K562 (cell line): ENCODE data around the gene SPHK2. TPM values are rescaled to one million over a fixed set of nuclear protein-coding genes. Genes with fewer than 3 reads are reported as not detected.
A peak's percentile ranks its signal among the peaks of the same experiment; 100 is the strongest.

Source experiments
- CBFA2T2 ChIP-seq: fragments of 450-650 bp; conservative IDR thresholded peaks from 2 replicates; pipeline ENCODE4 v1.6.1; 2017; ENCODE audit warnings: mild to moderate bottlenecking
- CEBPG ChIP-seq, 3 experiments: fragments of 200-800 bp in 1 of 3; sonication (Bioruptor generic) in 1 of 3; sonication (generic) in 1 of 3; formaldehyde crosslinking in 1 of 3; IDR thresholded peaks in 2 of 3; conservative IDR thresholded peaks in 1 of 3; 2 replicates each; pipeline versions ENCODE4 v1.6.1 to v1.8.0; 2016 to 2022; ENCODE audit warnings: missing compliant biosample characterization in 2 of 3, missing genetic modification characterization in 2 of 3, mild to moderate bottlenecking in 1 of 3, missing genetic modification reagents in 1 of 3
- CHCHD3 ChIP-seq: fragments of 250-450 bp; sonication (Bioruptor Pico); IDR thresholded peaks from 2 replicates; pipeline ENCODE4 v2.1.2; 2022; ENCODE audit warnings: mild to moderate bottlenecking
- HDAC8 ChIP-seq: fragments of 450-650 bp; IDR thresholded peaks from 2 replicates; pipeline ENCODE4 v1.6.1; 2016; ENCODE audit warnings: mild to moderate bottlenecking, missing genetic modification characterization, moderate library complexity, missing compliant biosample characterization
- HNRNPH1 ChIP-seq: fragments of 200-400 bp; formaldehyde crosslinking; optimal IDR thresholded peaks from 2 replicates; pipeline ENCODE3; 2017; ENCODE audit warnings: low read depth, mild to moderate bottlenecking, low read length, moderate library complexity
- IRF2 ChIP-seq: sonication (generic); formaldehyde crosslinking; IDR thresholded peaks from 2 replicates; pipeline ENCODE4 v1.8.1; 2022; ENCODE audit warnings: mild to moderate bottlenecking, missing genetic modification reagents
- NR1H2 ChIP-seq: sonication (generic); formaldehyde crosslinking; IDR thresholded peaks from 2 replicates; pipeline ENCODE4 v1.4.0; 2020; ENCODE audit warnings: mild to moderate bottlenecking, missing genetic modification reagents
- PTBP1 ChIP-seq: fragments of 200-400 bp; formaldehyde crosslinking; IDR thresholded peaks from 2 replicates; pipeline ENCODE4 v1.6.1; 2017; ENCODE audit warnings: low read depth, low read length
- SNIP1 ChIP-seq: fragments of 450-650 bp; IDR thresholded peaks from 2 replicates; pipeline ENCODE4 v1.7.1; 2017; ENCODE audit warnings: low read depth, mild to moderate bottlenecking
- STAT5A ChIP-seq: IDR thresholded peaks from 2 replicates; pipeline ENCODE4 v1.6.1; 2012; ENCODE audit warnings: low read length, inconsistent platforms, borderline replicate concordance
- TAF1 ChIP-seq: IDR thresholded peaks from 2 replicates; pipeline ENCODE4 v1.6.1; 2011; ENCODE audit warnings: mild to moderate bottlenecking, low read length, moderate library complexity; ENCODE audit not compliant: insufficient read depth, control insufficient read depth, severe bottlenecking; ENCODE audit errors: extremely low read depth
- TCFL5 ChIP-seq: fragments of 250-450 bp; sonication (Bioruptor Pico); conservative IDR thresholded peaks from 2 replicates; pipeline ENCODE4 v1.6.1; 2021; ENCODE audit warnings: mild to moderate bottlenecking, moderate library complexity, matching md5 sums
- ZBTB1 ChIP-seq: sonication (generic); formaldehyde crosslinking; IDR thresholded peaks from 2 replicates; pipeline ENCODE4 v1.8.1; 2023; ENCODE audit warnings: missing genetic modification reagents, low read depth, mild to moderate bottlenecking, borderline replicate concordance
- ZNF282 ChIP-seq: sonication (generic); formaldehyde crosslinking; IDR thresholded peaks from 2 replicates; pipeline ENCODE4 v1.8.1; 2023; ENCODE audit warnings: missing genetic modification reagents
- ZNF431 ChIP-seq: sonication (generic); formaldehyde crosslinking; IDR thresholded peaks from 2 replicates; pipeline ENCODE4 v1.8.0; 2022; ENCODE audit warnings: mild to moderate bottlenecking, missing genetic modification reagents
- ZNF717 ChIP-seq: fragments of 250-450 bp; sonication (Bioruptor Pico); IDR thresholded peaks from 2 replicates; pipeline ENCODE4 v1.5.0; 2021
- polyA plus RNA-seq, 8 experiments: library from polyadenylated mRNA; depleted of rRNA in 4 of 8; stranded (reverse) in 5 of 8; unstranded in 3 of 8; fragments of >200 nt; fragmentation: Nextera tagmentation in 2 of 8; fragmentation: Illumina TruSeq in 1 of 8; extraction: Ambion mirVana in 2 of 8; extraction: Trizol in 1 of 8; gene quantifications; 2 replicates each; pipeline versions ENCODE4 v1.2.1 to v1.2.3, GENCODE V29; 2011 to 2014; ENCODE audit warnings: inconsistent platforms in 1 of 8, missing spikeins in 1 of 8
- total RNA-seq, 7 experiments: library from RNA; depleted of rRNA in 6 of 7; stranded (reverse); fragments of >200 nt in 6 of 7; fragmentation: Illumina TruSeq in 2 of 7; extraction: Trizol in 2 of 7; gene quantifications; 2 replicates each; pipeline versions ENCODE4 v1.2.1 to v1.2.3, GENCODE V29; 2011 to 2021; ENCODE audit warnings: low replicate concordance in 1 of 7
- TF ChIP-seq, protein P1 (sequence below), 2 experiments: fragments of 450-650 bp in 1 of 2; IDR thresholded peaks; 2 replicates each; pipeline ENCODE4 v1.6.1; 2011 to 2017; ENCODE audit warnings: low read depth in 2 of 2, antibody characterized with exemption in 1 of 2, borderline replicate concordance in 1 of 2, low read length in 1 of 2, mild to moderate bottlenecking in 1 of 2, mixed read lengths in 1 of 2; ENCODE audit not compliant: control insufficient read depth in 1 of 2
- TF ChIP-seq, protein P2 (sequence below): sonication (generic); formaldehyde crosslinking; IDR thresholded peaks from 2 replicates; pipeline ENCODE4 v1.8.1; 2023; ENCODE audit warnings: mild to moderate bottlenecking, missing genetic modification reagents
- TF ChIP-seq, protein P3 (sequence below): fragments of 450-650 bp; formaldehyde crosslinking; IDR thresholded peaks from 2 replicates; pipeline ENCODE4 v1.4.0; 2020; ENCODE audit warnings: mild to moderate bottlenecking, mixed read lengths
- TF ChIP-seq, protein P4 (sequence below): sonication (generic); formaldehyde crosslinking; IDR thresholded peaks from 2 replicates; pipeline ENCODE4 v1.8.0; 2022; ENCODE audit warnings: missing genetic modification reagents, mild to moderate bottlenecking, borderline replicate concordance

The SPHK2 gene
- total and polyA plus RNA-seq, 9 of the 15 experiments (the other 6 are each of a cell fraction or from before 2014, with no cell fraction given), result 0.10 to 15.2 (median 2.9) TPM

DNA sequence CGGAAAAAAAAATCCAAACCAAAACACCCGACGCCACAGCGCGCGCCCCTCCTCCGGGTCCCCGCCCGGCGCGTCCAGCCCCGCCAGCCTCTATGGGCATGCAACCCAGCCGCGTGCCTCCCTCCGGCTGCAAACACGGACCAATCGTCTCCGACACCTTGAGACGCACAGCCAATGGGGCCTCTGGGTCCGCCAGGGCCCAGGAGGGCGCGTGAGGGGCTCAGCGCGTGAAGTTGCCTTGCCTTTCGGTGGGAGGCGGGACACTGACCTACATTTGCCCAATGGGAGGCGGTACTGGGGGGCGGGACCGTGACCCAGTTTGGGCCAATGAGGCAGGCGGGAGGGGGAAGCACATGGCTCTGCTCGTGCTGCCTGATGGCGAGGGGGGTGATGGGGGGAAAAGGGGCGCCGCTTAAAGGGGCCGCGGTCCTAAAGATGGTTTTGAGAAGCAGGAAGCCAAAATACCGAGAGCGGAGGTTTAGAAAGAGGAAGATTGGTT is 18.2 kb downstream of the SPHK2 start (continued):
- TF ChIP-seq, protein P1, sequence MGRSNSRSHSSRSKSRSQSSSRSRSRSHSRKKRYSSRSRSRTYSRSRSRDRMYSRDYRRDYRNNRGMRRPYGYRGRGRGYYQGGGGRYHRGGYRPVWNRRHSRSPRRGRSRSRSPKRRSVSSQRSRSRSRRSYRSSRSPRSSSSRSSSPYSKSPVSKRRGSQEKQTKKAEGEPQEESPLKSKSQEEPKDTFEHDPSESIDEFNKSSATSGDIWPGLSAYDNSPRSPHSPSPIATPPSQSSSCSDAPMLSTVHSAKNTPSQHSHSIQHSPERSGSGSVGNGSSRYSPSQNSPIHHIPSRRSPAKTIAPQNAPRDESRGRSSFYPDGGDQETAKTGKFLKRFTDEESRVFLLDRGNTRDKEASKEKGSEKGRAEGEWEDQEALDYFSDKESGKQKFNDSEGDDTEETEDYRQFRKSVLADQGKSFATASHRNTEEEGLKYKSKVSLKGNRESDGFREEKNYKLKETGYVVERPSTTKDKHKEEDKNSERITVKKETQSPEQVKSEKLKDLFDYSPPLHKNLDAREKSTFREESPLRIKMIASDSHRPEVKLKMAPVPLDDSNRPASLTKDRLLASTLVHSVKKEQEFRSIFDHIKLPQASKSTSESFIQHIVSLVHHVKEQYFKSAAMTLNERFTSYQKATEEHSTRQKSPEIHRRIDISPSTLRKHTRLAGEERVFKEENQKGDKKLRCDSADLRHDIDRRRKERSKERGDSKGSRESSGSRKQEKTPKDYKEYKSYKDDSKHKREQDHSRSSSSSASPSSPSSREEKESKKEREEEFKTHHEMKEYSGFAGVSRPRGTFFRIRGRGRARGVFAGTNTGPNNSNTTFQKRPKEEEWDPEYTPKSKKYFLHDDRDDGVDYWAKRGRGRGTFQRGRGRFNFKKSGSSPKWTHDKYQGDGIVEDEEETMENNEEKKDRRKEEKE (IDR thresholded peaks at IDR 0.05; ENCODE audit: borderline replicate concordance in 1 of 2, control insufficient read depth in 1 of 2, low read depth in 2 of 2, low read length in 1 of 2), result 0 out of 4 replicates have a peak, but pooled peaks have one; percentile 22 to 39
- TF ChIP-seq, protein P2, sequence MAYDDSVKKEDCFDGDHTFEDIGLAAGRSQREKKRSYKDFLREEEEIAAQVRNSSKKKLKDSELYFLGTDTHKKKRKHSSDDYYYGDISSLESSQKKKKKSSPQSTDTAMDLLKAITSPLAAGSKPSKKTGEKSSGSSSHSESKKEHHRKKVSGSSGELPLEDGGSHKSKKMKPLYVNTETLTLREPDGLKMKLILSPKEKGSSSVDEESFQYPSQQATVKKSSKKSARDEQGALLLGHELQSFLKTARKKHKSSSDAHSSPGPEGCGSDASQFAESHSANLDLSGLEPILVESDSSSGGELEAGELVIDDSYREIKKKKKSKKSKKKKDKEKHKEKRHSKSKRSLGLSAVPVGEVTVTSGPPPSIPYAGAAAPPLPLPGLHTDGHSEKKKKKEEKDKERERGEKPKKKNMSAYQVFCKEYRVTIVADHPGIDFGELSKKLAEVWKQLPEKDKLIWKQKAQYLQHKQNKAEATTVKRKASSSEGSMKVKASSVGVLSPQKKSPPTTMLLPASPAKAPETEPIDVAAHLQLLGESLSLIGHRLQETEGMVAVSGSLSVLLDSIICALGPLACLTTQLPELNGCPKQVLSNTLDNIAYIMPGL (CRISPR knock-in tag), result 0 out of 2 replicates have a peak, but pooled peaks have one; percentile 21
- TF ChIP-seq, protein P3, sequence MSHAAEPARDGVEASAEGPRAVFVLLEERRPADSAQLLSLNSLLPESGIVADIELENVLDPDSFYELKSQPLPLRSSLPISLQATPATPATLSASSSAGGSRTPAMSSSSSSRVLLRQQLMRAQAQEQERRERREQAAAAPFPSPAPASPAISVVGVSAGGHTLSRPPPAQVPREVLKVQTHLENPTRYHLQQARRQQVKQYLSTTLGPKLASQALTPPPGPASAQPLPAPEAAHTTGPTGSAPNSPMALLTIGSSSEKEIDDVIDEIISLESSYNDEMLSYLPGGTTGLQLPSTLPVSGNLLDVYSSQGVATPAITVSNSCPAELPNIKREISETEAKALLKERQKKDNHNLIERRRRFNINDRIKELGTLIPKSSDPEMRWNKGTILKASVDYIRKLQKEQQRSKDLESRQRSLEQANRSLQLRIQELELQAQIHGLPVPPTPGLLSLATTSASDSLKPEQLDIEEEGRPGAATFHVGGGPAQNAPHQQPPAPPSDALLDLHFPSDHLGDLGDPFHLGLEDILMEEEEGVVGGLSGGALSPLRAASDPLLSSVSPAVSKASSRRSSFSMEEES (CRISPR knock-in tag), result 0 out of 2 replicates have a peak, but pooled peaks have one; percentile 5
- no peak for TF ChIP-seq PTBP1
- no peak for TF ChIP-seq ZNF282
- TF ChIP-seq, protein P4, sequence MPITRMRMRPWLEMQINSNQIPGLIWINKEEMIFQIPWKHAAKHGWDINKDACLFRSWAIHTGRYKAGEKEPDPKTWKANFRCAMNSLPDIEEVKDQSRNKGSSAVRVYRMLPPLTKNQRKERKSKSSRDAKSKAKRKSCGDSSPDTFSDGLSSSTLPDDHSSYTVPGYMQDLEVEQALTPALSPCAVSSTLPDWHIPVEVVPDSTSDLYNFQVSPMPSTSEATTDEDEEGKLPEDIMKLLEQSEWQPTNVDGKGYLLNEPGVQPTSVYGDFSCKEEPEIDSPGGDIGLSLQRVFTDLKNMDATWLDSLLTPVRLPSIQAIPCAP (CRISPR knock-in tag), result peak; percentile 59; the same call in 1 of the 2 replicates
- peak; percentile 85; the same call in 1 of the 2 replicates for TF ChIP-seq ZBTB1
- no peak for TF ChIP-seq ZNF717
- no peak for TF ChIP-seq TCFL5
- 0 out of 2 replicates have a peak, but pooled peaks have one; percentile 17 for TF ChIP-seq CBFA2T2
- no peak for TF ChIP-seq STAT5A
- peak; percentile 39; the same call in 1 of the 2 replicates for TF ChIP-seq CEBPG (CRISPR knock-in tag; IDR thresholded peaks at IDR 0.05)
- no peak for TF ChIP-seq CEBPG (tag; conservative IDR thresholded peaks at IDR 0.05 in 1 of 2, IDR thresholded peaks at IDR 0.05 in 1 of 2)
- TF ChIP-seq NR1H2 (CRISPR knock-in tag), result no peak
- peak; percentile 12 for TF ChIP-seq TAF1
- TF ChIP-seq HDAC8, result no peak
- no peak for TF ChIP-seq HNRNPH1
- peak; percentile 97 for TF ChIP-seq ZNF431 (CRISPR knock-in tag)
- TF ChIP-seq CHCHD3 (CRISPR knock-in tag), result no peak
- no peak for TF ChIP-seq SNIP1
- TF ChIP-seq IRF2 (CRISPR knock-in tag), result no peak
